GM19395 (cell line): Measurements from ENCODE around the gene FBXL13.
"Not testable (repeated sequence)": the region's sequence is repeated elsewhere in the genome, so short reads cannot be mapped to it uniquely, and the experiment has no call there.

Source experiments
- ATAC-seq: cut with Tn5 transposase; IDR thresholded peaks from one replicate; pipeline ENCODE4 v1.9.1; 2021; ENCODE audit warnings: mild to moderate bottlenecking, moderate library complexity; ENCODE audit not compliant: unreplicated experiment

The FBXL13 gene

GRCh38 chr7:102780926-102781325, 293.7 kb downstream of the FBXL13 start:
- ATAC-seq, result not testable (repeated sequence)

GRCh38 chr7:102778663-102779062, 295.9 kb downstream of the FBXL13 start:
- not testable (repeated sequence) for ATAC-seq

- ATAC-seq, result not testable (repeated sequence)
Measured at GRCh38 chr7:102776217-102776616, 298.4 kb downstream of the FBXL13 start.

GRCh38 chr7:102770467-102770866, 304.1 kb downstream of the FBXL13 start:
- ATAC-seq, result peak; percentile 66

GRCh38 chr7:102769657-102770192, 304.9 kb downstream of the FBXL13 start:
- ATAC-seq, result not testable (repeated sequence)

- ATAC-seq, result not testable (repeated sequence)
Measured at GRCh38 chr7:102763295-102763905, 311.2 kb downstream of the FBXL13 start.
